GM19372 (cell line): Measurements from ENCODE around the gene RPS6KA2.

ENCODE experiments used
- ATAC-seq: cut with Tn5 transposase; IDR thresholded peaks from one replicate; pipeline ENCODE4 v1.9.1; 2021; ENCODE audit warnings: mild to moderate bottlenecking, low read depth, moderate library complexity; ENCODE audit not compliant: unreplicated experiment

The RPS6KA2 gene

DNA sequence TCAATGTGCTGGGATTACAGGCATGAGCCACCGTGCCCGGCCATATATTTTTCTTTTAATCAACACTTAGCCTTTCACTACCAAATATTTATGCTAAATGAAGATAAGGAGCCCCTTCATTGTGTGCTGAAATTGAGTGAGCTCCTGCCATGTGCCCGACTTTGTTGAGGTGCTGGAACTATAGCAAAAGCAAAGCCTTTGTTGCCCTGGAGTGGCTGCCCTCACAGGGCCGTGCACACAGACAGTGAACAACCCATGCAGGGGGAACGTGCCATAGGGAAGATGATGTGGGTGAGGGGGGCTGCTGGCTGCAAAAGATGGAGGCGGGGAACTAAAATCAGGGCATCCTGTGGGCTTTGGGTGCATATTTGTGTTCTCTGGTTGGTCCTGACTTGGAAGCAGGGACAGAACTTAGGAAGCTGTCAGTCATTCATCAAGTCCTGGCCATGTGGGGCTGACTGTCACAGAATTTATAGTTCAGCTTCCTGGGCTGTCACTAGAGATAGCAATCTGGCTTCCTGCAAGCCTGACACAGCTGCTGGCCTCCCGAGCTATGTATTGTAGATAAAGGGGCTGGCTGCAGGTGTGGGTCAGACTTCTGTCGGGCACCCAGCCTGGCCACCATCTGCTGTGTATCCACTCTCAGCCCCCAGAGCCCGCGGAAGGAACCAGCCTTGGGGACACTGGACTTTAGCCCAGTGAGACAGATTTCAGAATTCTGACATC lies 187.5 kb downstream of the RPS6KA2 start:
- ATAC-seq, result no peak

DNA sequence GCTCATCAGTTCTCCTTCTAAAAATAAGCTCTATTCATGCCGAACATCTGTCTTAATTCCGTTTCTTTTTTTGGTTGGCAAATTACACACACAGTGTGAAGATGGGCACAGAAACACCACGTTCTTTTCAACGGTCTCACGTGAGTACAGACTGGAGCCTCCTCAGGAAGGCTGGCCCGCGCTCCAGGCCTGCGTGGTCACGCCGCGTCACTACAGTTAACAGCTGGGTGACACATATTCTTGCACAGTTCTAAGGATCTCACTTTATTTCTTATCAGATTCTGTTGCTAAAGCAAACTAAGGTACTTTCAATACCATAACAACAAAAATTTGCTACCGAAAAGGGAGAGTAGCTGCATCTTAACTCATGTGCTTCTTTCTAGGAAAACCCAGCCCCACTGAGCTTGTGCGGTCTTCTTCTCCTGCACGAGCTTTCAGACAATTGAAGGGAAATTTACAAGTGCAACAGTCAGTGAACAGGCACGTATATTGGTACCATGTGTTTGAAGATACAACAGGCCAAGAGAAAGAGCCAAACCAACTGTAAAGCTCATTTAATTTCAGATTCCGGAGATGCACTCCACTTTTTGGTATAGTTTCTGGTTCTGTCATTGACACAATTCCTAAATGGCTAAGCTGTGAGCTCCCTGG lies 188.7 kb downstream of the RPS6KA2 start:
- no peak for ATAC-seq

DNA sequence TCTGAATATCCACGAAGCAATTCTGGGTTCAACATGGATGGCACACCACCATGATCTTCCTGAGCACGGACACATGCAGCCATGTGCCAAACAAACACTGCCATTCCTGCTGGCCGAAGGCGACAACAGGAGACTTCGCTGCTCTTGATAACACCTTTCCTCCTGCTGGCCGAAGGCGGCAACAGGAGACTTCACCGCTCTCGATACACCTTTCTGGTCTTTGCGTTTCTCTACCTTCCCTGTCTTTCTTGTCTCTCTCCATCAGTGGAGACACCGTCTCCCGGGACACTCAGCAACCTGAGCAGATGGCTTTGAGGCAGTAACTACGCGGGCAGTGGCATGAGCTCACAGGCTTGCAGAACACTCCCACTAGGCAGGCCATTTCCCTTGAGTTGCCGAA lies 189.4 kb downstream of the RPS6KA2 start:
- no peak for ATAC-seq

DNA sequence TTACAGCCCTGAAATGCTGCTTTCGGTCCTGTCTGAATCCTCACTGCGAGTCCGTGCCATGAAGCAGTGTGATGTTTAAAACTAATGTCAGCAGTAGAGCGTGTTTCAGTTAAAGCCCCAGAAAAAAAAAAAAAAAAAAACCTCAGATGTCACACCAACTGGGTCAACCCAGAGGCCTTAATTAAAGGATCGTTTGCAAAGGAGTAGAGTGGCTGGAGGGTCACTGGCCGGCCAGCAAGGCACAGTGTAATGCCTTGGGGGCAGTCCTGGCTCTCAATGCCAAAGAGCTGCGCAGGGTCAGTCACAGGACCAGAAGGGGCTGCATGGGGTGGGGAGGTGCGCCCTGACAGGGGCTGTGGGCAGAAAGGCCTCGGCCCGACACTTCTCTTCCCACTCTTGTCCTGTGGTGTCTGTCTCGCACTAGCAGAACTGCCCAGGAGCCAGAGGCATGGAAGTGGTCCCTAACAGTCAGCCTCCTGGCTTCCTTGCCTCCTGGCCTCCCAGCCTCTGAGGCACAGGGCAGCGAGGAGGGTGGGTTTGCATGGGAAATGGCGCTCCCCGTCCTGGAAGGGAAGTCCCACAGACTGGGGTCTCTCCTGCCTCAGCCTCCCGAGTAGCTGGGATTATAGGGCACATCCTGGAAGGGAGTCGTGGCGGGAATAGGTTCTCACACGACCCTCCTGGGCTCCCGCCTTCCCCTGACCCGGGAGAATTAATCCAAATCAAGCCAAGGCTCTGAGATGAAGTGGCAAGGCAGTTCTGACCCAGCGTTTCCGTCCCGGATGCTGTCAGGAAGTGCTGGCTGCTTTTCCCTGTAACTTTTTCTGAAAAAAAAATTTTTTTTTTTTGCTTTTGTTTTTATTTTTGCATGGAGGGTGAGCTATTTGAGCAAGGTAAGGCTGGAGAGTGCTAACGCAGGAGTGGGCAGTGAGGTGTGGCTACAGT lies 190.6 kb downstream of the RPS6KA2 start:
- no peak for ATAC-seq

DNA sequence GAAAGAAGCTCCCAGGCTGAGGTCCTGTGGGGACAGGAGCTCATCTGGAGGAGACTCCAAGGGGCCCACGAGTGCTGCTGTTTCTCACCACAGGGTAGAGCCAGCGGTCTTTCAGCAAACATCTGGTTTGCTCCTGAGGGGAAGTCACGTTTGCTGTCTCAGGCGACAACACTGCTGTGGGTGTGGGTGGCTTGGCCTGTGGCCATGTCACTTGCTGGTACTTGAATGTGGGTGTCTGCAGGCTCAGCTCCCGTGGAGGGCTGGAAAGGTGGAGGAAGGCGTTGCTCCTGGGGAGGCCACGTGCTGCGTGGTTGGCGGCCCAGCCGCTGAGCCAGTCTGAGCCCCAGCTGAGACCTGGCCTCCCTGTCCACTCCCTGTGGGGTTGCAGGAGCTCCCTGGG lies 191.5 kb downstream of the RPS6KA2 start:
- ATAC-seq, result no peak

DNA sequence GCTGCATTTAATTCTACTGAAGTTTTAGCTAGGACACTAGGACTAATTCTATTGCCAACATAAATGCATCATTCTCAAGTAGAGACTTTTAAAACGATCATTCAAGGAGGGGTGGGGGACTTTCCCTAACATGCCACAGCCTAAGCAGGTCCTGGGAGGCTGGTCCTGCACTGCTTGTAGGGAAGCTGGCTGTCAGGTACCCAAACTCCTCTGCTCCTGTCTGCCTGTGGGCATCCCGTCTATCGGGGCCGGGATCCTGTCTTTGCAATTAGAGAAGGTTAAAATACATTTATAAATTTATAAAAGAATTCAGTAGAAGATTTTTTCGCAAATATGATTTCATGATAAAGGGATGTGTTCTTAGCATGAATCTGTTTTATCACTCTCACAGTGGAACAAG lies 192.7 kb downstream of the RPS6KA2 start:
- no peak for ATAC-seq

DNA sequence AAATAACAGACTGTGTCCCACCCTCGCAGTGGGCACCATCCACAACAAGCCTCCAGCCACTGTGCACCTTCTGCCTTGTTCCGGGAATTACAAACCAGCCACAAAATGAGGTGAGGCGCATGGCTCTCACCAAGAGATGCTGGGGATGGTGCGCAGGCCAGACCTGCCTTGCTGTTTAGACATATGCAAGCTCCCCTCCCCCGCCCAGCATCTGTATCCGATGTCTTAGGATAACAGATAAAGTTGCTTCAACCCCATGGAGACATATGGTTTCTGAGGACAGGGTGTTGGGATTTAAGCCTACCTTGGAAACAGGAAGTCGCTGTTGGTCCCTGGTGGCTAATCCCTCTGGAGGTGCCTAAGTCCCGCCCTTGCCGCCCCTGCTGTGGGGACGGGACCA lies 194.0 kb downstream of the RPS6KA2 start:
- ATAC-seq, result no peak

DNA sequence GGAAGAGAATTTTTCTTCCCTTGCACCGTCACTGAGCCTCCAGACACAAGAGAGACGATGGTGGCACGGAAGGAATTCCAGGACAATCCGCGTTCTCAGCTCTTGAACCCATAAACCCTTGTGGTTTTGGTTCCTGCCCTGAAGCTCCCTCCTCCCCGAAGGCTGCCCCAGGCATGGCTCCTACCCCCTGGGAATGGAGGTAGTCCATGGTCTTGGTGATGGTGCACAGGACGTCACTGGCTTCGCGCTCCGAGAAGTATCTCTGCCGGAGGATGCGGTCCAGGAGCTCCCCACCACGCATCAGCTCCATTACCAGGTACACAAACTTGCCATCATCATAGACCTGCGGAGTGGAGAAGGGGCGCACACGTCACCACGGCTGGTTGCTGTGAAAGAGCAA lies 196.8 kb downstream of the RPS6KA2 start:
- no peak for ATAC-seq

DNA sequence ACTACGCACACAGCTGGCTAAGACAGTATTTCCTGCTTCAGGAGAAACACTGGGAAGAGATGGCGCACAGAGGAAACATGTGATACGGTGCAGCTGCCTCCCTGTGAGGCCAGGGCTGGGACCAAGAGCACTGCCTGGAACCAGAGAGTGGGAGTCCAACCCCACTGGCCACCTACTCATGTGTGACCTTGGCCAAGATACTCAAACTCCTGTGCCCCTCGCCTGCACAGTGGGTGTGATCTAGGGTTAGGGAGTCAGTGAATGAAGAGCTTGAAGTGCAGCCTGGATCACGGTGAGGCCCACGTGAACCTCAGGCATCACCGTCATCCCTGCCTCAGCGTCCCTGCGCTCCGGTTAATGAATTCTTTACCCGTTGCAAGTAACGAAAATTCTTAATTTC lies 202.6 kb downstream of the RPS6KA2 start:
- ATAC-seq, result no peak

DNA sequence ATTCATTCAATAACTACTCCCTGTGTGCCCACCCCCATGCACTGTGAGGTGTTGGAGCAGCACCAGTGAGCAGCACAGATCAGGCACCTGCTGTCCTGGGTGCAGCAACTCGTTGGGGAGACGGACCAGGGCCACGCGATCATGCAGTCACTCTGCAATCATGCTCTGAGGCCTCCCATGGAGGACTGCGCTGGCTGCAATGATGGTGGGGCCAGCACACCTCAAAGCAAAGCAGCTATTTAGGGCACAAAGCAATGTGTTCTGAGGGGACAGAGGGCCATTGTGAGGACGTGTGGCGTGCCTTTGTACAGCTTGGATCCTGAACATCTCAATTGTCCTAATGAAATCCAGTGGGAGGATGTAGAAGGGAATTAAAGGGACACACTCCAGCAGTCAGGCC lies 203.3 kb downstream of the RPS6KA2 start:
- no peak for ATAC-seq

DNA sequence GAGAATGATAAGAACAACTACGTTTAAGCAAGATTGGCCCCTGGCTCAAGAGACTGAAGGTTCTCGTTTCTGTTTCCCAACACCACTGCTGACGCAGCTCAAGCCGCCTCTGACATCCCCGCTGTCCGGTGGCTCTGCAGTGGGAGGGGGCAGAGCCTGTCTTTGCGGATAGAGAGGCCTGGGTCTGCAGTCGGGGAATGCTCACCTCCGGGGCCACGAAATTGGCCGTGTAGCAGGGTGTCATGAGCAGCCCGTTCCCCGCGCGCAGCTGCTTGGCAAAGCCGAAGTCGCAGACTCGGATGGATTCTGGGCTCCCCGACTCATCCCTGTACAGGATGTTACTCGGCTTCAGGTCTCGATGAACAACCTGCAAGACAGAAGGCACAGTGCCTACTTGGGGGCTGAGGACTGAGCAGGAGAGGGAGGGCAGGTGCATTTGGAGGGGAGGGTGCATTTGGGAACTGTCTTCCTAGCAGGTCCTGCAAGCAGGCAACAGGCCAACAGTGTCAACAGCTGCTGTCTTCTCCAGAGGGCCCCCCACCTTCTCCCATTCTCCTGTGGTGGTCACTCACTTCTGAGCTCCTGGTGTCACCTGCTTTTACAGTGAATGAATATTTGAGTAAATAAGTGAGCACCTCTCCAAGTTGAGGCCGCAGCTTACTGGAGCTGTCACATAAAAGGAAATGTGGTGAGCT lies 203.9 kb downstream of the RPS6KA2 start:
- ATAC-seq, result no peak

DNA sequence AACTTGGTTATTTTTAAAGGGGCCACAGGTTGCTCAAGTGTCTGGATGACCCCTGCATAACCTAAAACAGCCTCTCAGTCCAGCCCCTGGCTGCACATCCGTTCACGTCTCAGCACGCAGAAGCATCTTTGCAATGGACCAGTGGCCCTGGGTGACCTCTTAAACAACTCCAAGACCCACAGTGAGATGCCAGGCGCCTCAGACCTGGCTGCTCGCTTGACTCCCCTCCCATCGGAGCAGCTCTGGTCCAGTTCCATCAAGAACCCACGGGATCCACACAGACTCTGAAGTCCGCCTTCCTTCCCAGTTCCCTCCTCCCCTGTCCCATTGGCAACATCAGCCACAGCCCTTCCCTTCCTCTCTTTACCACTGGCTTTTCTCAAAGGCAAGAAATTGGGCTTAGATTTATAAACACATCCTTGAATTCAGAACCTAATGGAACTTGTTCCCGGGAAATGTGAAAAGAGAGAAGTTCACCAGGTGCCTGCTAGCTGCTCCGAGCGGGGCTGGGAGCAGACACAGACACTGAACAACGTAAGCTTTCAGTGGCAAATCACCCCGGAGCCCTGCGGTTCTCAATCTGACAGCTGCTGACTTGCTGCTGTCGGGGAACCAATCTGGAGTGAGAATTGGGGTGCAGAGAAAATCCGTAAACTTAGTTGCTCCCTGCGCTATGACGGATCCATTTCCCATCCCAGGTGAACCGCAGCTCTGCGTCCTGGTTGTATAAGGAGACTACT lies 204.7 kb downstream of the RPS6KA2 start:
- no peak for ATAC-seq

DNA sequence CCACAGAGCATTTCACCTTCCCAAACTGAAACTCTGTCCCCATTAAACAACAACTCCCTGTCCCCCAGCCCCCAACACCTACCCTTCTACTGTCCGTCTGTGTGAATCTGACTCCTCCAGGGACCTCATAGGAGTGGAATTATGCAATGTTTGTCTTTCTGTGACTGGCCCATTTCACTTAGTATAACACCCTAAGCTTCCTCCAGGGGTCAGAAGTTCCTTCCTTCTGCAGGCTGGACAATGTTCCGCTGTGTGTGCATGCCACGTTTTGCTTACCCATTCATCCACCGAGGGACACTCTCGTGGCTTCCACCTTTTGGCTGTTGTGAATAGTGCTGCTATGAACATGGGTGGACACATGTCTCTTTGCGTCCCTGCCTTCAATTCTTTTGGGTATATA lies 206.7 kb downstream of the RPS6KA2 start:
- no peak for ATAC-seq

DNA sequence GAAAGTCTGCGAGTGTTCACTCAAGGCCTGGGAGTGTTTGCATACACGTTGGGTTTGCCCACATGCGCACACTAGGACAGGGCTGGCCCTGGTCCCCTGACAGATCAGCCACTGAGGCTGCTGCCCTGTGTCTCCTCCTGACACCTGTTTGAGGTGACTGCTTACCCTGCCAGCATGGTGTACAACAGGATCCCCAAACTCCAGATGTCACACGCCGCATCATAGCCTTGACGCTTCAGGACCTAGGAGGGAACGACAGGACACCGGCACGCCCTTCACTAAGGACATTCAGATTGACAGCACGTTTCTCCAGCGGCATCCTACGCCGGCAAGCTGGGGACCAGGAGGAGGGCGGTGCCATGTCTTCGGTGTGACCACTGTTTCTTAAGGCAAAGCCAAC lies 207.3 kb downstream of the RPS6KA2 start:
- peak; percentile 17 for ATAC-seq

DNA sequence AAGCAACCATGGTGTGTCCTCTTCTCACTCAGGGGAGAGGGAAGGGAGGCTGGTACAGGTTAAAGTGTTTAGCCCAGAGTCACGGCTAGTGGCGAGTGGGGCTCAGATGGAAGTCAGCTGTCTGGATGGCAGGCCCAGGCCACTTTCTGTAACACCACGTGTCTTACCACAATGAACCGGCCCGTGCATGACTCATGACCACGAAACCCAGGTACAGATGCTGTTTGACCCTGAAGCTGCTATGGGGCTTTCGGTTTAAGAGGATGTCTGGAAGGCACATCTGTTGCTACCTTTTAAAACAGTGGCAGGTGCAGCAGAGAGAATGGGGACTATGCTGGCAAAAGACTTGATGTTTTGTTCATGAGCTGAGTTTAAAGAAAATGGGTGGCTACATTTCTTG lies 207.8 kb downstream of the RPS6KA2 start:
- ATAC-seq, result peak; percentile 88

DNA sequence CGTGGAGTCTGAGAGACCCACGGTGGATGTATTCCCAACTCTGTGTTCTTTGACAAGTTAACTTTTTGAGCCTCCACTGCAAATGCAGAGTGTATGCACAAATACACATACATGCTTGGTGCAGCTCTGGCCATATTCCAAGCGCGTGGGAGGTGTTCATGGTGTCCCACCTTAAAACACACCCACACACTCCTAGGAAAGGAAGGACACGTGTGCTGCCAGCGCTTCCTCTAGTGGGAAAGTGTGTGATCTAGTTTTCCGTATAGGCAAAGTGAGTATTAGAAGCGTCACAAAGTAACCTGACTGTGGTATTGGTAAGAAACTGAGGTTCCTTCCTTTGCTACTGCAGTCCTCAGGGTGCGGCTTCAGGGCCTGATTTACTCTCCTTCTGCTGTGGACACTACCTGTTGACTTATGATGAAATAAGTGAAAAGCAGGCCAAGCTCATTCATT lies 208.3 kb downstream of the RPS6KA2 start:
- no peak for ATAC-seq

DNA sequence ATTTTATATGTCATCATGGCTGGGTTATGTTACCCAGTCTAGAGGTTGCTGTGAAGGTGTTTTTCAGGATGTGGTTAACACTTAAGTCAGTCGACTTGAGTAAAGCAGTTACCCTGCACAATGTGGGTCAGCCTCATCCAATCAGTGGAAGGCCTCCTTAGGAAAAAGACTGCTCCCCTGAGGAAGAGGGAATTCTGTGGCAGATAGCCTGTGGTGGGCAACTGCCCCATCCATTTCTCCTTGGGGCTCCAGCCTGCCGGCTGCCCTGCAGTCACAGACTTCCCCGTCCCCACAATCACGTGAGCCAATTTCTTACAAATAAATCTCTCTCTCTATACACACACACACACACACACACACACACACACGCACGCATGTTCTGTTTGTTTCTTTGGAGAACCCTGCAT lies 209.8 kb downstream of the RPS6KA2 start:
- no peak for ATAC-seq

DNA sequence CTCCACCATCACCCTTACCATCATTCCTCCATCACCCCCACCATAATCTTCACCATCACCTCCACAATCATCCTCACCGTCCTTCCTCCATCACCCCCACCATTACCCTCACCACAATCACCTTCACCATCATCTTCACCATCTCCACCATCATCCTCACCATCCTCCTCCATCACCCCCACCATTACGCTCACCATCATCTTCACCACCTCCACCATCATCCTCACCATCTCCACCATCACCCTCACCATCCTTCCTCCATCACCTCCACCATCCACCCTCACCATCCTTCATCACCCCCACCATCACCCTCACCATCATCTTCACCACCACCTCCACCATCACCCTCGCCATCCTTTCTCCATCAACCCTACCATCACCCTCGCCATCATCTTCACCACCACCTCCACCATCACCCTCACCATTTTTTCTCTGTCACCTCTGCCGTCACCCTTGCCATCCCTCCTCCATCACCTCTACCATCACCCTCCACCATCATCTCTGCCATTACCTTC lies 211.2 kb downstream of the RPS6KA2 start:
- no peak for ATAC-seq

DNA sequence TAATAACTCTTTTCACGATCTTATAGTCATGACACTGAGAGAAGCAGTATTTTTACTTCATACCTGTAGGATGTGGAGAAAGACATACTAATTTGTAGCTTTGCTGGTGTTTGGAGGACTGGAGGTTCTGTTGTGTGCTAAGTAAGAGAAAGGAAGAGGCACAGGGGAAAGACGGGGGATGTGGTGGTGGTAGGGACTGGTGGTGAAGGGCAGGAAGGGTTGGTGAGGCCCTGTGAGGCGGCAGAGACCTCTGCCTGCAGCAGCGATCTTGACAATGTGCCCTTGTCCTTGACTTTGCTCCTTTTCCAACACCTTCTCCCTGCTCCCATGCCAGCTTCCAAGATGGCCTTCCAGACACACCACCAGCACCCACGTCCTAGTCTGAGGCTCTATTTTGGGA lies 211.7 kb downstream of the RPS6KA2 start:
- no peak for ATAC-seq

DNA sequence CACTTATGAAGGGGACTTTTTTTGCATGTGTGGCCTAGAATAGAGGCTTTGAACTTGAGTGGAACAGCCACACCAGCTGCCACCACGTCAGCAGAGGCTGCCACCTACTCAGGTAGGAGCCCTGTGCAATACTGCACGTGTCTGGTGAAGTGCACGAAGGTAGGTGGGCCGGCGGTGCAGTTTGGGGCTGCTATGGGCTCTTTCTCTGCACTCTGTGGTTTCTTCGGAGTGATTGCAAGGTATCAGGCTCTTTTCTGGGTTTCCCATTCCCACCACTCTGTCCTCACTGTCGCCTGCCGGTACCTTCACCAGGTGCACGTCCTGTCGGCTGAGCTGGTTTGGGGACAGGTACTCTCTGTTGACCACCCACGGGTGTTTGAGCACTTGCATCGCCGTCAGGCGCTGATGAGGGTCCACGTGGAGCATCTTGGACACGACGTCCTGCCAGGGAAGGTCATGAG lies 213.5 kb downstream of the RPS6KA2 start:
- ATAC-seq, result no peak
